Measurements from ENCODE around the gene PRKD3. TPM values are rescaled to one million over a fixed set of nuclear protein-coding genes. Genes with fewer than 3 reads are reported as not detected.

The PRKD3 gene
- total and polyA plus RNA-seq, 2 of the 13 experiments (the other 11 are each of a cell fraction or from before 2014, with no cell fraction given): 11.6 to 38.4 TPM

- TF ChIP-seq, protein P1, sequence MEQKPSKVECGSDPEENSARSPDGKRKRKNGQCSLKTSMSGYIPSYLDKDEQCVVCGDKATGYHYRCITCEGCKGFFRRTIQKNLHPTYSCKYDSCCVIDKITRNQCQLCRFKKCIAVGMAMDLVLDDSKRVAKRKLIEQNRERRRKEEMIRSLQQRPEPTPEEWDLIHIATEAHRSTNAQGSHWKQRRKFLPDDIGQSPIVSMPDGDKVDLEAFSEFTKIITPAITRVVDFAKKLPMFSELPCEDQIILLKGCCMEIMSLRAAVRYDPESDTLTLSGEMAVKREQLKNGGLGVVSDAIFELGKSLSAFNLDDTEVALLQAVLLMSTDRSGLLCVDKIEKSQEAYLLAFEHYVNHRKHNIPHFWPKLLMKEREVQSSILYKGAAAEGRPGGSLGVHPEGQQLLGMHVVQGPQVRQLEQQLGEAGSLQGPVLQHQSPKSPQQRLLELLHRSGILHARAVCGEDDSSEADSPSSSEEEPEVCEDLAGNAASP (CRISPR knock-in tag; IDR thresholded peaks at IDR 0.05; ENCODE audit: borderline replicate concordance): no peak
- TF ChIP-seq AHR (CRISPR knock-in tag; IDR thresholded peaks at IDR 0.05) (peak; percentile 84; the same call in 1 of the 2 replicates), KAT7 (CRISPR knock-in tag; IDR thresholded peaks at IDR 0.05; ENCODE audit: borderline replicate concordance) (no peak), RFX5 (IDR thresholded peaks at IDR 0.05; ENCODE audit: low read depth, low read length) (no peak), BCL3 (CRISPR knock-in tag; IDR thresholded peaks at IDR 0.05) (no peak; the same call in 1 of the 2 replicates), RBM22 (optimal IDR thresholded peaks at IDR 0.05; ENCODE audit: low read length) (no peak), CENPX (CRISPR knock-in tag; IDR thresholded peaks at IDR 0.05) (no peak), SMARCE1 (IDR thresholded peaks at IDR 0.05; ENCODE audit: borderline replicate concordance) (no peak), ZNF570 (CRISPR knock-in tag; IDR thresholded peaks at IDR 0.05; ENCODE audit: borderline replicate concordance) (no peak), ZNF3 (CRISPR knock-in tag; IDR thresholded peaks at IDR 0.05) (no peak), ARHGAP35 (CRISPR knock-in tag; IDR thresholded peaks at IDR 0.05; ENCODE audit: borderline replicate concordance) (0 out of 2 replicates have a peak, but pooled peaks have one; percentile 30), ZNF782 (CRISPR knock-in tag; IDR thresholded peaks at IDR 0.05; ENCODE audit: borderline replicate concordance) (peak; percentile 37; the same call in 1 of the 2 replicates), SIN3A (IDR thresholded peaks at IDR 0.05; ENCODE audit: borderline replicate concordance, low read depth, low read length) (peak; percentile 63; the same call in 1 of the 2 replicates), ZNF383 (CRISPR knock-in tag; IDR thresholded peaks at IDR 0.05; ENCODE audit: borderline replicate concordance) (no peak), POGK (CRISPR knock-in tag; conservative IDR thresholded peaks at IDR 0.05) (no peak), TRAFD1 (CRISPR knock-in tag; IDR thresholded peaks at IDR 0.05; ENCODE audit: borderline replicate concordance) (no peak), ZKSCAN5 (CRISPR knock-in tag; IDR thresholded peaks at IDR 0.05) (no peak), MIER3 (CRISPR knock-in tag; IDR thresholded peaks at IDR 0.05; ENCODE audit: borderline replicate concordance) (no peak), POGZ (CRISPR knock-in tag; IDR thresholded peaks at IDR 0.05) (peak; percentile 16; the same call in 1 of the 2 replicates), ZNF749 (CRISPR knock-in tag; IDR thresholded peaks at IDR 0.05; ENCODE audit: borderline replicate concordance) (no peak), MXI1 (IDR thresholded peaks at IDR 0.05; ENCODE audit: borderline replicate concordance, low read depth, low read length) (peak; percentile 34; the same call in 1 of the 3 replicates), FOSL1 (CRISPR knock-in tag; IDR thresholded peaks at IDR 0.05; ENCODE audit: borderline replicate concordance) (no peak), NR2F6 (IDR thresholded peaks at IDR 0.05) (no peak), NR2F6 (CRISPR knock-in tag; IDR thresholded peaks at IDR 0.05) (no peak), ZNF780A (CRISPR knock-in tag; IDR thresholded peaks at IDR 0.05) (0 out of 2 replicates have a peak, but pooled peaks have one; percentile 50)
Observed at GRCh38 chr2:37324786-37325624, at the start of gene PRKD3 (continued).
